IPS-18c (cell line): ENCODE data around the gene MTHFD1L.
A peak's percentile ranks its signal among the peaks of the same experiment; 100 is the strongest.
"Not testable (repeated sequence)": the region's sequence is repeated elsewhere in the genome, so short reads cannot be mapped to it uniquely, and the experiment has no call there.

Experiments
- H3K4me3 ChIP-seq: 2 replicates; pipeline ENCODE4 v1.7.0; 2013; ENCODE audit warnings: low read depth, mild to moderate bottlenecking, low read length, moderate library complexity; ENCODE audit not compliant: insufficient read depth
- H3K9me3 ChIP-seq: one replicate; pipeline ENCODE4 v1.6.1; 2013; ENCODE audit warnings: mild to moderate bottlenecking, low read length, moderate library complexity; ENCODE audit not compliant: control insufficient read depth, insufficient read depth

The MTHFD1L gene

DNA sequence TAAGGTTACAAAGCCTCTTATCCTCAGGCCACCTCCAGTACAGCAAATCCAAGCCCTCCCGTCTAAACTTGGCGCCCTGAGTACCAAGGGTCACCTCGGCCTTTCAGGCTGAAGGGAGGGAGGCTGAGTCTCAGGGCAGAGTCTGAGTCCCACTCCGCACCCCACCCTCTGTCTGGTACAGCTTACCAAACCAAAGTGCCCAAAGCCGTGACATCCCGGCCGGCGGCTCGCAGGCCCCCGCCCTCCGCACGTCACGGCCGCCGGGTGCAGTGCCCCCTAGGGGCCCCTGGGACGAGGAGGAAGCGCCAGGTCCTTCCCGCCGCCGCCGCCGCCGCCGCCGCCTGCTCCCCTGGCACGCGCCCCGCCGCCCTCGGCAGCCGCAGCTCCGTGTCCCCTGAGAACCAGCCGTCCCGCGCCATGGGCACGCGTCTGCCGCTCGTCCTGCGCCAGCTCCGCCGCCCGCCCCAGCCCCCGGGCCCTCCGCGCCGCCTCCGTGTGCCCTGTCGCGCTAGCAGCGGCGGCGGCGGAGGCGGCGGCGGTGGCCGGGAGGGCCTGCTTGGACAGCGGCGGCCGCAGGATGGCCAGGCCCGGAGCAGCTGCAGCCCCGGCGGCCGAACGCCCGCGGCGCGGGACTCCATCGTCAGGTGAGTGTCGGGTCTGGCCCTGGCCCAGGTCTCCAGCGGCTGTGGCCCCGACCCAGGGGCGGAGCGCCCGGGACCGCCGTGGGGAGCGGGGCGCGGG lies at the start of gene MTHFD1L:
MTHFD1L (plus strand) TSS at position 297 of the 741 bp plus-strand sequence; CDS start at position 418, 121 bp downstream.
- peaks cover 2% of the 10 kb centered on the region for H3K9me3 ChIP-seq
- H3K4me3 ChIP-seq: peak within 1 kb of the TSS; percentile 81

DNA sequence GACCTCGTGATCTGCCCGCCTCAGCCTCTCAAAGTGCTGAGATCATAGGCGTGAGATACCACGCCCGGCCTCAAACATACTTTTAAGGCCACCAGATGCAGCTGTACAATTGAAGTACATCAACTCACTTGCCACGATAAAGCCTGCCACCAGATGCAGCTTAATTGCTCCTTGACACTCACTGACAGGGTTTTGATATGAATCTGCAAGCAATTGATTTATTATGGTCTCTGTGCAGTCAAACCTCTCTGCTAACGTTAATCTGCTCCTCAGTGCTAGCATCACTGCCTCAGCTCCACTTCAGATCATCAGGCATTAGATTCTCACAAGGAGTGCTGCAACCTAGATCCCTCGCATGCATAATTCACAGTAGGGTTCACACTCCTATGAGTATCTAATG lies 48.9 kb upstream of the MTHFD1L start:
- H3K4me3 ChIP-seq, H3K9me3 ChIP-seq: not testable (repeated sequence)

DNA sequence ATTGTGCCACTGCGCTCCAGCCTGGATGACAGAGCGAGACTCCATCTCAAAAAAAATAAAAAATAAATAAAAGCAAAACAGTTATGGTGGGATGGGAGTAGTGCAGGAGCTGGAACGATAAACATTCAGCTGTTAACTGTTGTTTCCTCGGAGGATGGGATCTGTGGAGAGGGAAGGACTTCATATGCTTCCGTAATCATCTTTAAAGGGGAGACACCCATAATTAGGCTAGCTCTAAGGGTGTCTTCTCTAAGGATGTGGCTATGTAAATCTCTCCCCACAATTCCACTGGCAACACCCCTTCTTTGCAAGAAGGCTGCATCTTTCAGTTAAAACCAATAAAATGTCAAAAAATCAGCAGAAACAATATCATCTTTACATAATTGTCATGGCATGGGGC lies 42.6 kb upstream of the MTHFD1L start:
- H3K9me3 ChIP-seq: no peaks in the 10 kb centered on the region
- no peak overlapping the region for H3K4me3 ChIP-seq

DNA sequence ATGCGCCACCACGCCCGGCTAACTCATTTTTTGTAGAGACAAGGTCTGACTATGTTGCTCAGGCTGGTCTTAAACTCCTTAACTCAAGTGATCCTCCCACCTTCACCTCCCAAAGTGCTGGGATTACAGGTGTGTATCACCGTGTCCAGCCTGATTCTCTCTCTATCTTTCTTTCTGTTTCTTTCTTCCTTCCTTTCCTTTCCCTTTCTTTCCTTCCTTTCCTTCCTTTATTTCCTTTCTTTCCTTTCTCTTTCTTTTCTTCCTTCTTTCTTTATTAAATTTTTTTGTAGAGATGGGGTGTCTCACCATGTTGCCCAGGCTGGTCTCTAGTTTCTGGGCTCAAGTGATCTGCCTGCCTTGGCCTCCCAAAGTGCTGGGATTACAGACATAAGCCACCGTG lies 38.7 kb upstream of the MTHFD1L start:
- Histone ChIP-seq H3K9me3 (no peaks in the 10 kb centered on the region), H3K4me3 (no peak overlapping the region)

DNA sequence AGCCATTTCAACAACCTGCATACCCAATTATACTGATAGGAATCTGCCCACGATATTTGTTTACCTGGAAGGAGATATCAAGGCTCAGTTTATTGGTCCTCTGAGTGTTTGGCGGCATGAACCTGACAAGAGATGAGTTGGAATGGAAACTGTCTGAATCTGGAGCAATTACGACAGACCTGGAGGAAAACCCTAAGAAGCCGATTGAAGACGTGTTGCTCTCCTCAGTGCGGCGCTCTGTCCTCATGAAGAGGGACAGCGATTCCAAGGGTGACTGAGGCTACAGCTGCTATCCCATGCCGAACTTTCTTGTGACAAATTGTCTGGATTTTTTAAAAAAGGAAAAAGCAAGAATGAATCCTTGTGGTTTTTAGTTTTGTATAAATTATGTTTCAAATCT lies 37.4 kb upstream of the MTHFD1L start:
- H3K9me3 ChIP-seq, H3K4me3 ChIP-seq: not testable (repeated sequence)

DNA sequence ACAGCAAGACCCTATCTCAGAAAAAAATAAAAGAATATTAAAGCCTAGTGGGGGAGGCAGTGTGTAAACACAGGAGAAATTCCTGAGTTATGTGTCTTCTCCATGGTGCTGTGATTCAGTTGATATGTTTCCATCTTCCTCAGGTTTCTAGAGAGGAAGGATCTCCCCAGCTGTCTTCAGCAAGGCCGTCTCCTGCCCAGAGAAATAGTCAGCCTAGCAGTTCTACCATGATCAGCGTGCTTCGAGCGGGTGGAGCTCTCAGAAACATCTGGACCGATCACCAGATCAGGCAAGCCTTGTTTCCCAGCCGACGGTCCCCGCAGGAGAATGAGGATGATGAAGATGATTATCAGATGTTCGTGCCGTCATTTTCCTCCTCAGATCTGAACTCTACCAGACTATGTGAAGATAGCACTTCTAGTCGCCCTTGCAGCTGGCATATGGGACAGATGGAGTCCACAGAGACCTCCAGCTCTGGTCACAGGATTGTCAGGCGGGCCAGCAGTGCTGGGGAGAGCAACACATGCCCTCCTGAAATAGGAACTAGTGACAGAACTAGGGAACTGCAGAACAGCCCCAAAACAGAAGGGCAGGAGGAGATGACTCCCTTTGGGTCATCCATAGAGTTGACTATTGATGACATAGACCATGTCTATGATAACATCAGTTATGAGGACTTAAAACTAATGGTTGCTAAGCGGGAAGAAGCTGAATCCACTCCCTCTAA lies 34.9 kb upstream of the MTHFD1L start:
- Histone ChIP-seq H3K9me3 (no peaks in the 10 kb centered on the region), H3K4me3 (no peak overlapping the region)

DNA sequence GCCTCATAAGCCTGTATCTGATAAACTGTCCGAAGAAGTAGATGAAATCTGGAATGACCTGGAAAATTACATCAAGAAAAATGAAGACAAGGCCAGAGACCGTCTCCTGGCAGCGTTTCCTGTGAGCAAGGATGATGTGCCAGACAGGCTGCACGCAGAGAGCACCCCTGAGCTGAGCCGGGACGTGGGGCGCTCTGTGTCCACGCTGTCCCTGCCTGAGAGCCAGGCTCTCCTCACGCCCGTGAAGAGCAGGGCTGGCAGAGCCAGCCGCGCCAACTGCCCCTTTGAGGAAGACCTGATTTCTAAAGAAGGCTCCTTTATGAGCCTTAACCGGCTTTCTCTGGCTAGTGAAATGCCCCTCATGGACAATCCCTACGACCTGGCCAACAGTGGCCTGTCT lies 33.9 kb upstream of the MTHFD1L start:
- Histone ChIP-seq H3K9me3 (no peaks in the 10 kb centered on the region), H3K4me3 (no peak overlapping the region)

DNA sequence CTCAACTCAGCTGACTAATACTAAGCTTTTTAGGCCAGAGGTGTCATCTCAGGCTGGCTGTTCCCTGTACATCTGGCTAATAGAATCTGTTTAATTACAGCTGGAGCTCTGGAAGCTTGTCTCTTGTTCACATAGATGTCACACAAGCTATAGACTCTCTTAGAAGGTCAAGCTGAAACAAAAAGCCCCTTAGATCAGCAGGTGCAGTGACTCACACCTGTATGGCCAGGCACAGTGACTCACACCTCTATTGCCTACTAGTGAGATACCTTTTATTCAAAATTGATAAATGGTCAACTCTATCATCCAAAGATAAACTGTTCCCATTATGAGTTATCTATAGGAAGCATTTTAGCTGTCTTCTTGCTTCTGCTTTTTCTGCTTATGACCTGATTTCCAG lies 29.9 kb upstream of the MTHFD1L start:
- Histone ChIP-seq H3K9me3 (no peaks in the 10 kb centered on the region), H3K4me3 (no peak overlapping the region)

DNA sequence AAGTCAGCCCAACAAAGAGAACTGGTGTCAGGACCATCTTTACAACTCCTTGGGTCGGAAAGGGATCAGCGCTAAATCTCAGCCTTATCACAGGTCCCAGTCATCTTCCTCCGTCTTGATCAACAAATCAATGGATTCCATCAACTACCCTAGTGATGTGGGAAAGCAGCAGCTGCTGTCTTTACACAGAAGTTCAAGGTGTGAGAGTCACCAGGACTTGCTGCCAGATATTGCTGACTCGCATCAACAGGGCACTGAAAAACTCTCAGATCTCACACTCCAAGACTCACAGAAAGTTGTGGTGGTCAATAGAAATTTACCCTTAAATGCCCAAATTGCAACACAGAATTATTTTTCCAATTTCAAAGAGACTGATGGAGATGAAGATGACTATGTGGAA lies 25.3 kb upstream of the MTHFD1L start:
- no peak overlapping the region for H3K4me3 ChIP-seq
- no peaks in the 10 kb centered on the region for H3K9me3 ChIP-seq

DNA sequence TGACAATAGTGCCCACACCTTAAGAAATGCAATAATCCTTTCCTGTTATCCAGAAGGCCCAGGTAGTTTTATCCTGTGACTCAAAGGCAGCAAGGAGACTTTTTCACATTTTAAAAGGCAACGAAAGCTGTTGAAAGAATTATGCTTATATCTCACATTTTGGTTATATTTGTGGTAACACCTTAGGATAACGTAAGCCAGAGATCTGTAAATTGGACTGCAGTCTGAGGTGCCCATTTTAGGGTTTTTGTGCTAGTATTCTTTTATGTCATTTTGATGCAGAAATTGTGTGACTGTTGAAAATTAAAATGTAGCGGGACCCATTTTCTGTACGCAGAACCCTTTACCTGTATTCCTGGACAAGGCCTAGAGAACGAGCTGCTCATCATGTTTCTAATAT lies 24.3 kb upstream of the MTHFD1L start:
- no peaks in the 10 kb centered on the region for H3K9me3 ChIP-seq
- no peak overlapping the region for H3K4me3 ChIP-seq

DNA sequence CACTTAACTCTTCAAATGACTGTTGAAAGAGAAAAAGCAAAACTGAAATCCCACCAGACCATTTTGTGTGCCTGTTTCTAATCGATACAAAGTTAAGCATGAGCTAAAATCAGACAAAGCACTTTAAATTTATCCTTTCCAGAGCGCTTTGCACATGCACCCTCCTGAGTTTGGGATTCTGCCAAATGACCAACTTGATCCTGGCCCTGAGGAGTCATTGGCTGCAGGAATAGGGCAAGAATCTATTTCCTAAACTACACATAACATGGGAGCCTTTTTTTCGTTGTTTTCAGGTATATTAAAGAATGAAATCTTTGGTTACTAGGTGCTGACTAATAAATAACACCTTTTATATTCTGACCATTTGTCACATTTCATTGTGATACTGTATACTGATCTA lies 23.8 kb upstream of the MTHFD1L start:
- no peak overlapping the region for H3K4me3 ChIP-seq
- H3K9me3 ChIP-seq: no peaks in the 10 kb centered on the region

DNA sequence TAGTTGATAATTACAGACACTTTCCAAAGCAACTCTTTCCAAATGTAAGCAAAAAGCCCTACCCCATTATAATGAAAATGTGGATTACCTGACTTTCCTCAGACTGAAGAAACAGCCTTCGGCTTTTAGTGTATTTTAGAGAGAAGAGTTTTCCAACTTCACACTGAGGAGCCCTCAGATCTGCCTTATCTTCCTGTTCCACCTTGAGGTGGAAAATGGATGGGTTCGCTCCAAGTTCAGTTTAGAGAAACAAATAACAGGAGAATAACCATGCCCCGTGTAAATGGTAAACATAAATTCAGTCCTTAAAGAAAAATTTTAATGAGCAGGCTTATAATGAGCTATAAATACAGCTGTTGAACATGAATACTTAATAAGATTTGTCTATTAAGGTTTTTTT lies 21.1 kb upstream of the MTHFD1L start:
- Histone ChIP-seq H3K9me3 (no peaks in the 10 kb centered on the region), H3K4me3 (no peak overlapping the region)

DNA sequence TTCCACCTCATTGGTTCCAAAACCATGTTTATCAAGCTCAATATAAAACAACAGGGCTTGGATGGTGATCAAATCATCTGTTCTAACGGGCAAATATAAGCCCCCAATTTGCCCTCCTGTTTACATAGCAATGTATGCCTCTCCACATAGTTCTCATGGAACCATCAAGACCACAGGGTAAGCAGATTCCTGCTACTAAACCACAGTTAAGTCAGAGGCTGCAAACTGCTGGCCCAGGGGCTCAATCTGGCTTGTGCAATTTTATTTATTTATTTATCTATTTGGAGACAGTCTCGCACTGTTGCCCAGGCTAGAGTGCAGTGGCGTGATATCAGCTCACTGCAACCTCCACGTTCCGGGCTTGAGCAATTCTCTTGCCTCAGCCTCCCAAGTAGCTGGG lies 18.9 kb upstream of the MTHFD1L start:
- no peaks in the 10 kb centered on the region for H3K9me3 ChIP-seq
- no peak overlapping the region for H3K4me3 ChIP-seq

DNA sequence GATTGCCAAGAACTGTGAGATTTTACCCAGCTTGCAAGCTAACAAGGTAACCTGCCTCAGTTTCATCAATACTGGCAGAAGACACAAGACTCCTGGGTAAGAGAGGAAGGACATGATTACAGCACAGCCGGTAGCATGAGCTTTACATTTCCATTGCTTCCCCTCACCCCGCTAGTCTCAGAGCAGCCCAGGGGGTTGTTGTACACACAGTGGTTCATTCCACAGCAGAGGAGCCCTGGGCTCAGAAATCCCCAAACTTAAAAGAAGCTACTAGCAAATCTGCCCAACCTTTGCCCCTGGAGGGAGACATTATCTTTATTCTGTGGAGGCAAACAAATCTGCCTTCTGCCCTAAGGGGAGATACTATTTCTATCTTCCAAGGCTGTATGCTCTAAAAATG lies 17.1 kb upstream of the MTHFD1L start:
- no peak overlapping the region for H3K4me3 ChIP-seq
- no peaks in the 10 kb centered on the region for H3K9me3 ChIP-seq

DNA sequence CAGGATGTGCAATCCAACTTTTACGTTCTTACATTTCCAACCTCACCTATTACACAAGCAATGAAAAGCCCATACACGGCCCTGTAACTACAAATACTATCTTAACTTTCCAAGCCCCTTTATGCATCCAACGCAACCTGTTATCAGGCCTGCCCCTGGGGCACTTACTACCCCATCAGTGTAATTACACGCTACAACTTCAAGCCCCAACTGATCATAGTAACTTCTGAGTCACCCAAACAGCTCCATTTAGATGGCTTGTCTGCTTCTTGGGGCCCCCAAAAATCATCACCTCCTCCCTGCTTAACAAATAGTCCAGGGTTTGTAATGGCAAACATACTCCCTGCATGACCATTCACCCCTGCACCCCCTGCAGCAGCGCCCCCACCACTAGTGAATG lies 11.1 kb upstream of the MTHFD1L start:
- H3K9me3 ChIP-seq, H3K4me3 ChIP-seq: not testable (repeated sequence)

DNA sequence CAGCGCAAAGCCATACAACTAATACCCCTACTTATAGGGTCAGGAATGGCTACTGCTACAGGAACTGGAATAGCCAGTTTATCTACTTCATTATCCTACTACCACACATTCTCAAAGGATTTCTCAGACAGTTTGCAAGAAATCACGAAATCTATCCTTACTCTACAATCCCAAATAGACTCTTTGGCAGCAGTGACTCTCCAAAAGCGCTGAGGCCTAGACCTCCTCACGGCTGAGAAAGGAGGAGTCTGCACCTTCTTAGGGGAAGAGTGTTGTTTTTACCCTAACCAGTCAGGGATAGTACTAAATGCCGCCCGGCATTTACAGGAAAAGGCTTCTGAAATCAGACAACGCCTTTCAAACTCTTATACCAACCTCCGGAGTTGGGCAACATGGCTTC lies 10.3 kb upstream of the MTHFD1L start:
- H3K4me3 ChIP-seq: not testable (repeated sequence)

DNA sequence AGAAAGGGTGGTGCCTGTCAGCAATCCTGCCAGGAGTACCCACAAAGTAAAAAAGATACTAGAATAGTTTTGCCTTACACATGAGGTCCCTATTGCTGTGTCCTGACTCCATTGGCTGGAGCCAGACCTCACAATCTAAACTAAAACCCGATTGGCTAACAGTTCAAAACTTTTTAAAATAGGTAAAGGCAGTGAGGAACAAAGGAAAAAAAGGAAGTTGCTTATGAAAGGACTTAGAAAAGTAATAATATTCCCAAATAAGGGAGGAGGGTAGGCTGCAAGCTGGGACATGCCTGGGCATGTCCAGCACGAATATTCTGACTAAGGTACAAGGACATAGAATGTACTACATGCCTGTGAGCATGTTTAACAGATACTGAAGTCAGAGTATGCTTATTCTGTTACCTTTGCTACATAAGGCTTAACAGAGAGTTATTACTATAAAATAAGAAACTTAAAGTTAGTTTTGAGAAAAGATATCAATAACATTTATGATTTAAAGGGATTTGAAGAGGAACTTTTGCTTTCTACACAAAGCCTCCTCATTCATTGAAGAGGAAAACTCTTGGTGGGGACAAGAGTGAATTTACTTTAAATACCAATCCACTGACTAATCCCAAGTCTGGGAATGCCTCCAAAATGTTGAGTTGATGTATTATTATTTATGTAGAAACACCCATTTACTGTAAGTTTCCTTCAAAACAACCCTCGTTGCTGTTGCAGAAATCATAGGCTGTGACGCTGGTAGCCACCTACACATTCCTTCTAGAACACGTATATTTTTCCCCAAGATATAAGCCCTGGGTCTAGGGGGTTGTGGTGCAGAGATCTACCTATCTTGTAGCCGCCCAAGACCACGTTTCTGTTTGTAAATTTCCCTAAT lies 8.2 kb upstream of the MTHFD1L start:
- Histone ChIP-seq H3K4me3 (no peak overlapping the region), H3K9me3 (no peaks in the 10 kb centered on the region)

More for the DNA sequence above, 10.3 kb upstream of the MTHFD1L start:
- H3K9me3 ChIP-seq: not testable (repeated sequence)

DNA sequence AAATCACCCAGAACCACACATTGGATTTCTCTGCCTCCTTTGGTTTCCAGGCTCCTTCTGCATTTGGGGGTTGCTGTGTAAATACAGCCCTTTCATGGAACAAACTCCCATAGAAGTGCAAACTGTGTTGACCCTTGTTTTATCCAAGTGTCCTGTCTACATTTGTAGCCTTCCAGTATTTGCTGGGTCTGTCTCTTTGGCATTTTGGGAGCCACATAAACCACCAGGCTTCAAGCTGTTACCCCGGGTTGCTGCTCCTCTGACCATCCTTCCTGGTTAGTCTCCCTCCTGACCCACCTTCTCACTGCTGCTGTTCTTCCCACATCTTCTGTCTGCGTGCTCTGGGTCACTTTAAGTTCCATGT lies 7.6 kb upstream of the MTHFD1L start:
- H3K4me3 ChIP-seq: no peak overlapping the region
- no peaks in the 10 kb centered on the region for H3K9me3 ChIP-seq
